H1 (cell line): ENCODE data around the gene NAPA.

Experiments
- CTCF ChIP-seq, 3 experiments: IDR thresholded peaks; 1 replicate in 2 of 3; 2 replicates in 1 of 3; pipeline versions ENCODE4 v1.5.1 to v1.6.1; 2011; ENCODE audit warnings: low read length in 3 of 3, mild to moderate bottlenecking in 3 of 3, inconsistent platforms in 2 of 3, low read depth in 1 of 3, moderate library complexity in 1 of 3; ENCODE audit not compliant: insufficient read depth in 1 of 3; ENCODE audit errors: control extremely low read depth in 1 of 3
- EGR1 ChIP-seq: IDR thresholded peaks from 2 replicates; pipeline ENCODE4 v1.6.1; 2011; ENCODE audit warnings: low read depth, low read length, borderline replicate concordance
- POLR2A ChIP-seq, 2 experiments: IDR thresholded peaks; 1 replicate in 1 of 2; 2 replicates in 1 of 2; pipeline ENCODE4 v1.6.1; 2011; ENCODE audit warnings: low read depth in 2 of 2, low read length in 2 of 2, mild to moderate bottlenecking in 2 of 2; ENCODE audit errors: control extremely low read depth in 1 of 2
- RAD21 ChIP-seq, 2 experiments: IDR thresholded peaks in 1 of 2; conservative IDR thresholded peaks in 1 of 2; 2 replicates each; pipeline ENCODE4 v1.6.1; 2011; ENCODE audit warnings: low read depth in 2 of 2, low read length in 2 of 2, improper control_type of control experiment in 1 of 2, inconsistent platforms in 1 of 2, mild to moderate bottlenecking in 1 of 2, moderate library complexity in 1 of 2

GRCh38 chr19:47549261-47549862 lies 34.5 kb upstream of the NAPA start:
- TF ChIP-seq EGR1 (no peak), RAD21 (IDR thresholded peaks at IDR 0.05 in 1 of 2, conservative IDR thresholded peaks at IDR 0.05 in 1 of 2; ENCODE audit: low read depth in 2 of 2, low read length in 2 of 2) (no peak), CTCF (IDR thresholded peaks at IDR 0.05; ENCODE audit: control extremely low read depth in 1 of 3, insufficient read depth in 1 of 3, low read depth in 1 of 3, low read length in 3 of 3) (no peak), POLR2A (IDR thresholded peaks at IDR 0.05; ENCODE audit: control extremely low read depth in 1 of 2, low read depth in 2 of 2, low read length in 2 of 2) (no peak)
